ENCODE measurements around the gene SAE1.

Gene SAE1

GRCh38 chr19:47107202-47107952 lies 23.3 kb upstream of the SAE1 start:
- no peak for DNase-seq

DNA sequence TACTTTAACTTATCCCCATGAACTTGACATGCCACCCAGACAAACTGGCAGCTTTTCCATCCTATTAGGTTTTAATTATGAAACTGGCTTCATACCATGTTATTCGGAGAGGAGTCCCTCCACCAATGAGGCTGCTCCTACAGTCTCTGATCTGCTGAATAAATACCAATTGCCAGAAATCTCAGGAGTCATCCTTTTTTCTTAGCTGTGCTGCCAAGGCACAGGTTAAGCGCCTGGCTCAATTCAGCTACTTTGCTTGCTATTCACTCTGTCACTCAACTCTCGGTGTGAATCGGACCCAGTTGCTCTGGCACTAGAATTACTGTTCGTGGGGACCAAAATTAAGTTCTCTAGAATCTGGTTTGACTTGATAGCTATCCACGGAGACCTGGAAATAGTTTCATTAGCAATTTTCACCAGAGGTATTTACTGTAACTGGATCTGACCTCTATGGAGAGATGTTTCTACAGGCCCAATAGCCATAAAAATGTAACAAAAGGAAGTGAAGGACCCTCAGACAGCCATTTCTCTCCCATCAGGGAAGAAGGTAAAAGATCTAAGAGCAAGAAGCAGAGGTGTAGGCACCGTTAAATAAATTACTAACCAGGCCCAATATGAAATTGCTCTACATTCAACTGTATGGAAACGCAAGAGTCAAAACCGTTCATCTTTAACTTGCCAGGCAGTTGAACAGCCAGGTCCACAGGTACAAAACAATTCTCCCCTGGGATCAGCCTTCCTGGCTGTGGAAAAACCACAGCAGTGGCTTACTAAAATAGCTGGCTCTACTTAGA lies 22.5 kb upstream of the SAE1 start:
- DNase-seq: no peak

- no peak for DNase-seq
Measured at GRCh38 chr19:47109177-47109540, 21.5 kb upstream of the SAE1 start.

- no peak for DNase-seq
Measured at GRCh38 chr19:47109541-47110375, 20.9 kb upstream of the SAE1 start.

GRCh38 chr19:47110521-47111005 lies 20.1 kb upstream of the SAE1 start:
- DNase-seq: no peak

- no peak for DNase-seq
Measured at GRCh38 chr19:47111006-47111621, 19.5 kb upstream of the SAE1 start.

DNA sequence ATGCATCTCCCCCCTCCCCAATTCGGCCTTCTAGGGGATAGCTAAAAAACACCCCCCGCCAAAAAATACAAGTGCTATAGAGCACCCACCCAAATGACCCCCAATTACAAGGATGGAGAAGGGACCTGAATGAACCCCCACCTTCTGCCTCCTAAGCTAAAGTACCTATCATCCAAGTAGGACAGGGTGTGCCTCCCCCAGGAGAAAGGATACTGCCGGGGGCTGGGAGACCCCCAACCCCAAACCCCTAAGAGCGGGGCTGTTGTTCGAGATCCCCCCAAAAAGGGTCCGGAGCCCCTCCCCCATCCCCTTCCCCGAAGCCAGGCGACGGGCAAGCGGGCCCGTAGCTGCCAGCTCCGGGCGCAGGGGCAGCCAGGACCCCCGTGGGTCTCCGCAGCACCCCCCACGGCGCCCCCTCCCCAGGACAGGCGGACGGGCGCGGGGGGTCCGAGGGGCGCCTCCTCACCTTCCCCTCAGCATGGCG lies 18.9 kb upstream of the SAE1 start:
- no peak for DNase-seq

DNA sequence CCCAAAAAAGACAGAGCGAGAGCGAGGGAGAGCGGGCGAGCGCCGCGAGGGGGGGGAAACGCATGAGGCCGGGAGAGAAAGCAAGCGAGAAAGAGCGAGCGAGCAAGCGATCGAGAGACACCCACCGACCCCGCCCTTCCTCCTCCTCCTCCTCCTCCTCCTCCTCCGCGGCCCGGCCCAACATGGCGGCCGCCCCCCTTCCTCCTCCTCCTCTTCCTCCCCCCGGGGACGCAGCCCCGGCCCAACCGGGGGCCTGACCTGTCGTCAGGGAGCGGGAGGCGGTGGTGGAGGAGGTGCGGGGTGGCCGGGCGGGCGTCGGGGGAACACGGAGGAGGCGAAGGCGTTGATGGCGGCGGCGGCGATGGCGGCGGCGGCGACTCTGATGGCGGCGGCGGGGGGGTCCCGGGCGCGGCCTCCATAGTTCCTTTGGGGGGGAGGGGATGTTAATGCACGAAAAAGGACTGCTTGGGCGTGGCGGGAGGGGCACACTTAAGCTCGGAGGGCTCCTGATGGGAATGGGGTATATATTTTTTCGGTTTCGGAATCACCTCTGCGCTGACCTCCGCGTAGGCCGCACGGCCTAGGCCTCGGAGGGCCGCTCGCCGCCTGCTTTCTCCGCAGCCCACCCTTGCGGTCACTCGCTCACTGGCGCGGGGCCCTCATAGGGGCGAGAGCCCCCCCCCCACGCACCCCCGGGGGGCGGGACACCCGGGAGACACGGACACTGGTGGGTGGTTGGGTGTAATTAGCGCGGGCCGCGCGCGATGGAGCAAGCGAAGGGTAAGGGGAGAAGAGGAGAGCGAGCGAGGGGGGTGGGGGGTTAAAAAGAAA lies 18.3 kb upstream of the SAE1 start:
- peak; percentile 79 for DNase-seq

GRCh38 chr19:47112997-47113849 lies 17.4 kb upstream of the SAE1 start, which contains the start of gene ZC3H4:
TSS of gene ZC3H4 (minus strand) at chr19:47113776. CDS start at chr19:47112584, 1,192 bp downstream.
- DNase-seq: peak; percentile 98

DNA sequence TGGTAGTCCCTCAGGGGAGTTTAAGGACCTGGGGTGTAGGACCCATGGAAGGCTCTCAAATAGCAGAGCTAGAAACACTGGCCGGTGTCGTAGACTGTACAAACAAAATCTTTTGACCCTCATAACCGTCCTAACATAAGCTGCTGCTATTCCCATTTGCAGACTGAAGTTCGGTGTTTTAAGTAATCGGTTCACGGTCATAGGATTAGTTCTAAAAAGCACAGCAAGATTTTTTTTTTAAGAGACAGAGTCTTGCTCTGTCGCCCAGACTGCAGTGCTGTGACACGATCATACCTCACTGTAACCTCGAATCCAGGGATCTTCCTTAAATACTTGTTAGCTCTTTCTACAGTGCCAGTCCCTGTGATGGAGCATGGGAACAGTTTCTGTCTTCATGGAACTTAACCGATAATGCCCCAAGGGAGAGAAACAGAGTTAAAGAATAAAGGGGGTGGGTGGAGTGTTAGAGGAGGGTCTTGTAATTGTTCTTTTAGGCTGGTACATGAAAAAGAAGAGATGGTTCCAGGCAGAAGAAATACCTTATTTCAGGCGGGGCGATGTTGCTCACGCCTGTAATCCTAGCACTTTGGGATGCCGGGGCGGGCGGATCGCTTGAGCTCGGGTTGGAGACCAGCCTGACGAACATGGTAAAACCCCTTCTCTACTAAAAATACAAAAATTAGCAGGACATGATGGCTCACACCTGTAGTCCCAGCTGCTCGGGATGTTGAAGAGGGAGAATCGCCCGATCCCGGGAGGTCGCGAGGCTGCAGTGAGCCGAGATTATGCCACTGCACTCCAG lies 16.6 kb upstream of the SAE1 start:
- DNase-seq: no peak

DNA sequence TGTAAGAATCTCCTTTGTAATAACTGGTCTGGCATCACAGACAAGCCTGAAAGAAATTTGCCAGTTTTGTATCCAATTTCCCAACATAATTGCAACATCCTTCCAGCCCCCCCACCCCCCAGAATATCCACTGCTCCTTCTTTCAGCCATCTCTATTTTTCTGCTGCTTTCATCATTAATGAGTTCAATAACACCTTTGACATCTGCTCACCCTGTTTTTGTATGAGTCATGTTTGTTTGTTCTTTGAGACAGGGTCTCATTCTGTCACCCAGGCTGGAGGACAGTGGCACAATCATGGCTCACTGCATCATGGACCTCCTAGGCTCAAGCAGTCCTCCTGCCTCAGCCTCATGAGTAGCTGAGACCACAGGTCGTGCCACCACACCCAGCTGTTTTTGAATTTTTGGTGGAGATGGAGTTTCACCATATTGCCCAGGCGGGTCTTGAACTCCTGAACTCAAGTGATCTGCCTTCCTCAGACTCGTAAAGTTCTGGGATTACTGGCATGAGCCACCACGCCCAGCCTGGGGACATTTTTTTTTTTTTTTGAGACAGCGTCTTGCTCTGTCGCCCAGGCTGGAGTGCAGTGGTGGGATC lies 10.1 kb upstream of the SAE1 start:
- DNase-seq: no peak

GRCh38 chr19:47122359-47123335 lies 8.0 kb upstream of the SAE1 start:
- DNase-seq: no peak

- no peak for DNase-seq
Measured at GRCh38 chr19:47123406-47123805, 7.2 kb upstream of the SAE1 start.

DNA sequence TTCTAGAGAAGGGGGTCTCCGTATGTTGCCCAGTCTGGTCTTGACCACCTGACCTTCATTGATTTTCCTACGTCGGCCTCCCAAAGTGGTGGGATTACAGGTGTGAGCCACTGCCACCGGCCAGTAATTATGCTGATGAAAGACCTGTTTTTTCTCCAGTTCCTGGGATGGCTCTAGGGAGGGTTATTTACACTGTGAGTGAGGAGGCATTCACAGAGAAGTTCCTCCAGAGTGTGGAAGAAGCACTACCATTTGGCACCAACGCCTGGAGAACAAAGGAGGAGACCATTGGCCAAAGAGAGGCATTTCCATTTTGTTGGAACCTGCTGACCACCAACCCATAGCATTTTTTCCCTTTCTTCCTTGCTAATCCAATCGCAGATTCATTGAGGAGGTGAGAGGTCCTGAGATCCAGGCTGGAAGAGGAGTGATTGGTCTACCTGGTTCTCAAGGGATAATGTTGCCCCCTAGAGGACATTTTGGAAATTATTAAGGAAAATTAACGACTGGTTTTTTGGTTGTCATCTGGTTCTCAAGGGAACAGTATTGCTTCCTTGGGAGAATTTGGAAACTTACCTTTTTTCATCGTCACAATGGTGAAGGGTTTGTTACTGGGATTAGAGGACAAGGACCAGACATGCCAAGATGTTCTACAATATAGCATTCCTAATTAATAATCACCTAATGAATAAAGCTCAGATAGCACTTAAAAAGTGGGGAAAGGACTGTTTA lies 5.5 kb upstream of the SAE1 start:
- DNase-seq: peak; percentile 80

DNA sequence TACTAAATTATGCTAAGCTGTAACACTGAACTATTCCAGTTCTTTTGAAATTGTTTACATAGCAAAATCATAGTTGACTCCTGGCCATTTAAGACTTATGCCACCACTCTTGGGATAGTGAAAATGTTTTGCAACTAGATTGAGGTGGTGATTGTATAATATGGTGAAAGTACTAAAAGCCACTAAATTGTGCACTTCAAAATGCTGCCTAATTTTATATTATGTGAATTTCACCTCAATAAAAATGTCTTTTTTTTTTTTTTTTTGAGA lies 5.0 kb upstream of the SAE1 start:
- no peak for DNase-seq

- no peak for DNase-seq
Measured at GRCh38 chr19:47129579-47129978, 1.1 kb upstream of the SAE1 start.

DNA sequence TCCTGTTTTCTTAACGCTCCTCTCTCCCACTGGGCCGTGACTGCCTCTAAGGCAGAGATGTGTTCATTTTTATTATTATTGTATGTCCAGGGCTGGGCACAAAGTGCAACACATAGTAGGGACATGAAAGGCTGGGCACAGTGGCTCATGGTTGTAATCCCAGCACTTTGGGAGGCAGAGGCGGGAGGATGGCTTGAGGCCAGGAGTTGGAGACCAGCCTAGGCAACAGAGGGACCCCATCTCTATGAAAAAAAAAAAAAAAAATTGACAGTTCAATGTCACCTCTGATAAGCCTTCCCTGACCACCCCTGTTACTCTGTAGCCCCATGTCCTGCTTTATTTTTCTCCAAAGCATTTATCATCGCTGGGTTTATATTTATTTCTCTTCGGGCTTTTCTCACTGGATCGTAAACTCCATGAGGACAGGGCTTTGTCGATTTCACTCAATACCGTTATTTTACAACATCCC lies 481 bp upstream of the SAE1 start:
- DNase-seq: no peak
